HTR-8/SVneo (cell line): Measurements from ENCODE around the gene GRIA4.
A peak's percentile ranks its signal among the peaks of the same experiment; 100 is the strongest.

Experiments
- DNase-seq: peaks from one replicate; pipeline ENCODE4 v3.0.0; 2011; ENCODE audit warnings: low spot score, mixed read lengths; ENCODE audit not compliant: insufficient read length
- FAIRE-seq: peaks from 2 replicates; lab custom pipeline; 2011; peaks lifted over from hg19 to GRCh38; lab: Jason Lieb, UNC

The GRIA4 gene

DNA sequence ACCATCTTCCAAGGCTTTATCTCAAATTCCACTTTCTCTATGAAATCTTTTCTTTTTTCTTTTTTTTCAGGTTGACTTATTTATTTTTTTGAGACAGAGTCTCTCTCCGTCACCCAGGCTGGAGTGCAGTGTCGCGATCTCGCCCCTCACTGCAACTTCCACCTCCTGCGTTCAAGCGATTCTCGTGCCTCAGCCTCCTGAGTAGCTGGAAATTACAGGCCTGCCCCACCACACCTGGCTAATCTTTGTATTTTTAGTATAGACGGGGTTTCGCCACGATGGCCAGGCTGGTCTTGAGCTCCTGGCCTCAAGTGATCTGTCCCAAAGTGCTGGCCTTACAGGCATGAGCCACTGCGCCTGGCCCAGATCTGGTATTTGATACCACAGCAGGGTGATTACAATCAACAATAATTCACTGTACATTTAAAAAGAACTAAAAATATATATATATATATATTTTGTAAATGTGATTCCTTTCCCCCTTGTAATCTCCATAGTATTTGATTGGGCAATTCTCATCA is 290.7 kb downstream of the GRIA4 start:
- FAIRE-seq (no peak), DNase-seq (no peak)

GRCh38 chr11:105903113-105903512 is 293.2 kb downstream of the GRIA4 start:
- no peak for FAIRE-seq
- no peak for DNase-seq

DNA sequence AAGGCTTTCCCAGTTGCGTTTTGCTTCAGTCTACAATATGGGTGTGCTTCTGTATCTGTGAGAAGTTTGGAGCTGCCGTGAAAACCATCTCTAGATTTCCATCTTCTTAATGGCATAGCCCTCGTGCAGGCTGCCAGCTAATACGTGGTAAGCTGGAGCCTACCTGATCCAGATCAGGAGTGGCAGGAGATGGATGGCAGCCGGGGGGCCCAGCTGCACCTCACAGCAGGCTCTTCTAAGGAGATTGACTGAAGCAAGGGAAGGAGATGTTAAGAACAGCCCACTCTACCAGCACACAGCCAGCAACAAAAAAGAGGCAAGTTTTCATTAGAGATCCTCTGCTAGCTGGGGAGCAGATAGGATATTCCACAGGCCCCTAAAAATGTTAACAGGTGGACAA is 296.6 kb downstream of the GRIA4 start:
- DNase-seq (no peak), FAIRE-seq (no peak)

DNA sequence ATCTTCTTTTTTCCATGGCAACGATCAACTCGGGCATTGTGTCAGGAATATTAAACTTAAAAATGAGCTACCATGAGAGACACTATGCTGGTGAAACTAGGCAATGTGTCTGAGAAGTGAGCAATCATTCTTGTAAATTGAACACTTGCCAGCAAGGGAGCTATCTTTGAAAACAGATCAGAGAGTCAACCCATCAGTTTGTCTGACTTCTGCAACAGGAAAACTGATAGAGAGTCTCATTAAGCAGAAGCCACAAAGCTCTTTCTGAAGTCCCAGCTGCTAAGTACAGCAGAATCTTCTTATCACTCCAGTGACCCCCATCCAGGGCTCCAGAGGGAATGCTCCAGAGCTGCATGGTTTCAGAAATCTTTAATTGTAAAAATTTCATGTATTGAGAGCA is 297.4 kb downstream of the GRIA4 start:
- no peak for FAIRE-seq
- no peak for DNase-seq

DNA sequence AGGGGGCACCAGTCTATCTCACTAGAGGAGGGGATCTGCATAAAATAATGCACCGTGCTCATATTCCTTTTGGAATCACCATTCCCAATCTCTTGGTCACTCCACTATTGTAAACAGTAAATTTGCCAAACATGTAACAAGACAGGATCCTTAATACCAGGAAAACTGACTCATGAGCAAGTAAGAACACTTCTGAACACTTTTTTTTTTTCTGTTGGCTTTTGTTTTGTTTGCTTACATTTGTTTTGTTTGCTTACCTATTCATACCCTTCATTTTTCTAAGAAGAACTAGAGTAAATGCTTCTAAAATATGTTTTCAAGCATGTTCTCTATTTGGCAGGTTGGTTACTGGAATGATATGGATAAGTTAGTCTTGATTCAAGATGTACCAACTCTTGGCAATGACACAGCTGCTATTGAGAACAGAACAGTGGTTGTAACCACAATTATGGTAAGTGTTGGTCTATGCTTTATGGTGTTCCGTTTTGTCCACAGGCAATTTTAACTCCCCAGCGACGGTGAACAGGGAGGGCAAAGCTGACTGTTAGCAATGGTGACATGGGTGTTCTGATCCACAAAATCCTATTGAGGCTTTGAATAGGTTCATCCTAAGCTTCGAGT is 300.3 kb downstream of the GRIA4 start:
- FAIRE-seq (no peak), DNase-seq (no peak)

GRCh38 chr11:105911454-105911853 is 301.6 kb downstream of the GRIA4 start:
- FAIRE-seq, result no peak
- no peak for DNase-seq

DNA sequence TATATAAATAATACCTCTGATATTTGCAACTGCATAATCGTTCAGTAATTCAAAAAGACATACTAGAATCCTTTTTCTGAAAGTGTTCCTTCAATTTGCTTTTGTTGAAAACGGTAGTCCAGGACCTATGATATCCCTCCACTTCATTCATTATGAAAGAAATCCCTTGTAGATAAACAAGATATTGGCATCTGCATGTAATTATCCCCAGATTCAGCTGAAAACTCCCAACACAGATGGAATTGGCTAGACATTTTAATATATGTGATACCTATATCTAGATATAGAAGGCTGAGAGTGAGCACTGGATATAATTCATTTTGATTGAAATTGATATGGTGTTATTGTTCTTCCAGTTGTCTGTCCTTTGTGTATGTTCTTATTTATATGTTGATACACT is 302.8 kb downstream of the GRIA4 start:
- DNase-seq (no peak), FAIRE-seq (no peak)

GRCh38 chr11:105915021-105915420 is 305.1 kb downstream of the GRIA4 start:
- FAIRE-seq (no peak), DNase-seq (no peak)

- FAIRE-seq, result no peak
Observed at GRCh38 chr11:105918039-105918438, 308.2 kb downstream of the GRIA4 start.

GRCh38 chr11:105918600-105918999 is 308.7 kb downstream of the GRIA4 start:
- DNase-seq (no peak), FAIRE-seq (no peak)

More at GRCh38 chr11:105918039-105918438, 308.2 kb downstream of the GRIA4 start:
- DNase-seq, result no peak

DNA sequence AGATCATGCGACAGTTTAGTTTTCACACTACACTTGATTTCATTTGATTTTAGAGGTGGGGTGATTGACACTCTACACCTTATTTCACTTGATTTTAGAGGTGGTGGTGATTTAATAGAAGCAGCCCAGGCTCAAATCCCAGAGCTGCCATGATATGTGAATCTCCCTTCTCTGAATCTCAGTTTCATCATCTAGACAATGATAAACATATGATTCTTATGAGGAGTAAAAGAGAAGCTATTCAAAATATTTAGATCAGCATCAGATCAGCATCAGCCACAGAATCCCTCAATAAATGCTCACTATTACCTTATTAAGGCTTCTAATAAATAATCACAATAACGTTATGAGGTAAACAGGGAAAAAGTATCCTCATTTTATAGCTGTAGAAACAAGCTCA is 313.4 kb downstream of the GRIA4 start:
- DNase-seq (no peak), FAIRE-seq (no peak)

DNA sequence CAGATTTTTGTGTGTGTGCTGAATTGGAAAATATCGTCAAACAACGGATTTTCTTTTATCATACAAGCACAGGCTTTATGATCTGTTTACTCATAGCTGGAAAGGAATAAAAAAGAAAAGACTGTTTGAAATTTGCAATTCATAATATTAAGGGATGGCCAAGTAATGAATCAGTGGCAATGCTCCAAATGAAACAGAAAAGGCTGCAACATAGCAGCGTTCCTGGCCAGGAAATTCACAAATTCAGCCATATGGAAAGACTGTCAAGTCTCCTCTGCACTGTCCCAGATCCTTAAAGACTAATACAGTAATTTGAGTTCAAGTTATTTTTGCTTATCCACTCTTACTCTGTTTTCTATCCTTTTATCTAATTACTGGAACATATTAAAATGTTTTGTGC is 313.9 kb downstream of the GRIA4 start:
- no peak for FAIRE-seq
- DNase-seq, result no peak

GRCh38 chr11:105929084-105929955 is 319.4 kb downstream of the GRIA4 start:
- DNase-seq, result no peak
- no peak for FAIRE-seq

GRCh38 chr11:105933695-105934094 is 323.8 kb downstream of the GRIA4 start:
- FAIRE-seq, result no peak

GRCh38 chr11:105935791-105936190 is 325.9 kb downstream of the GRIA4 start:
- DNase-seq (no peak), FAIRE-seq (no peak)

More at GRCh38 chr11:105933695-105934094, 323.8 kb downstream of the GRIA4 start:
- DNase-seq, result no peak

DNA sequence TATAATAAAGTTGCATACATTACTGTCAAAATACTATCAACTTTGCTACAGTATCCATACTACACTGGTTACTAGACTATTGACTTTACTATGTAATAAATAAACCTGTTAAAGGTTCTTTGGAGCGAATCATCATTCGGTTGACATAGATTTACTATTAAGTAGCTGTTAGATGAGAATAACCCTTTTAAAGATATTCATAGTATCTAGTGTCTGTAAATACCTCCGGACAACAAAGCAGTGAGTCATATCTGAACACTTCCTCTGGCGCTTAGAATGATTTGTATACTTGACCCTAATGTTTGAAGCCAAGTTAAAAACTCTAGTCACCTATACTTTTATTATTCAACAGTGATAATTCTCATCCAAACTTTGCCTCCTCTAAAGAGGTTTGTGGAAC is 327.5 kb downstream of the GRIA4 start:
- no peak for FAIRE-seq
- peak; percentile 30 for DNase-seq

DNA sequence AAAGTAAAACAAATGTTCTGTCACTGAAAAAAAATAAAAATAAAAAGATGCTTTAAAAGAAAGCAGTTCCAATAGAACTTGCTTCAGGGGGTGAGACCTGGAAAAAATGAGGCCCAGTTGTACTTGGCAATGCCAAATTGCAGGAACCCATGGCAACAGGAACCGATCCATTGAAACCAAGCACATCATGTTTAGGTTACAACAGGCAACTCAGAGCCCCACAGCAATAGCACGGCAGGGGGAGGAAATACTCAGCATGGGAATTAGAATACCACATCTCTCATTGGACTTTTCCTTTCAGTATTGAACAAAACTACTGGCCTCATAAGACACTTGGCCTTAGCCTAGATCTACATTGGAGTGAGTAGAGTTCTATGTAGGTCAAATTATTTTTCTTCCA is 327.9 kb downstream of the GRIA4 start:
- no peak for DNase-seq
- FAIRE-seq, result no peak

- DNase-seq (no peak), FAIRE-seq (no peak)
Observed at GRCh38 chr11:105942921-105943320, 333.0 kb downstream of the GRIA4 start.

DNA sequence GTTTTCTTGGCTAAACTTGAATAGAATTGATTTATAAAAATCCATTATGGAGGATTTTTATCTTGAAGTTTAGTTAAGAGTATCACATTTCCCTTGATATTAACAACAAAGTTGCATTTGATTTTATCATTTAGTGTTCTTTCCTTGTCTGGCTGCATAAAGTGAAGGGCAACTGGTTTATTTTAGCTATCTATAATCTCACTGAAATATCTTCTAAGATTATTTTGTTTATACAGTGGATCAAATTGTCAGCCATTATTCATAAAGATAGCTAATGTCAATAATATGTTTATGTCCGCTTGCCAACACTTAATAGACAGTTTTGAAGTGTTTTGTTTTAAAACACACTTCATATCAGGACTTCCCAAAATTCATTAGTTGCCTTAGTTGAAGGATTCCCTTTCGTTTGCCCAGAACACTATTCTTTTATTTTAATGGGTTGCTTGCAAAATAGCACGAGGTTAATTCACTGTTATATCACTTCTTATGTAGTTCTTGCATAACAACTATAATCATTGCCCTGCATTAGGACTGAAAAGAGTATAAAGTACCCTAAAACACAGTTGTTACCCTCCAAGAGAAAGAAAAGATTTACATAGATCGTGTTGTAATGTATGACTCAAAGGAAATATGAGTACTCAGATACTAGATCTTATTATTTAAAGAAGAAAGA is 339.2 kb downstream of the GRIA4 start:
- FAIRE-seq (no peak), DNase-seq (no peak)

DNA sequence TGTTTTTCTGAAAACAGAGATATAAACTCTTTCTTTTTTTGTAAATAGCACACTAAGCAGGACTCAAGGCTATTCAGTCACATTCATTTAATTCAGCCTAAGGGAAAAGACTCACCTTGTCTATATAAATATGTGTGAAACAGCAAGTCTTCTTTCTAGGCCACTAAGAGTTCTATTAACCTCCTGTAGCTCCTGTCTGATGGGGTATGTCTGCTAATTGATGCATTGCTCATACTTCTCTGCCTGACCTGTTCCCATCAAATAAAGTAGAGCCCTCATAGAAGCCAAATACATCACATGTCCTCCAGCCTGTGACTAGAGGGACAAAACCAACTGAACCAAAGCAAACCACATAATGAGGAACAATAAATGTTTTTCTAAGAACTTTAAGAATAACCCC is 344.0 kb downstream of the GRIA4 start:
- DNase-seq (no peak), FAIRE-seq (no peak)
